ENCODE results near the gene ZNF846.
"Not testable (repeated sequence)": the region's sequence is repeated elsewhere in the genome, so short reads cannot be mapped to it uniquely, and the experiment has no call there.

Gene ZNF846

GRCh38 chr19:9782338-9782737, 13.8 kb upstream of the ZNF846 start:
- DNase-seq, result no peak

GRCh38 chr19:9757544-9758501, 10.7 kb downstream of the ZNF846 start:
- DNase-seq, result no peak

GRCh38 chr19:9752701-9753443, 15.7 kb downstream of the ZNF846 start:
- no peak for DNase-seq

GRCh38 chr19:9751446-9751845, 17.1 kb downstream of the ZNF846 start:
- no peak for DNase-seq

- no peak for DNase-seq
Observed at GRCh38 chr19:9741476-9742171, 26.9 kb downstream of the ZNF846 start.

GRCh38 chr19:9735986-9736385, 32.6 kb downstream of the ZNF846 start:
- no peak for DNase-seq

GRCh38 chr19:9730056-9730455, 38.5 kb downstream of the ZNF846 start:
- DNase-seq, result not testable (repeated sequence)

GRCh38 chr19:9729162-9729561, 39.4 kb downstream of the ZNF846 start:
- DNase-seq, result no peak

- DNase-seq, result no peak
Observed at GRCh38 chr19:9727644-9728043, 40.9 kb downstream of the ZNF846 start.

- DNase-seq, result not testable (repeated sequence)
Observed at GRCh38 chr19:9725508-9726201, 42.9 kb downstream of the ZNF846 start.

GRCh38 chr19:9724157-9724556, 44.4 kb downstream of the ZNF846 start:
- DNase-seq, result no peak

GRCh38 chr19:9721861-9722260, 46.7 kb downstream of the ZNF846 start:
- no peak for DNase-seq

GRCh38 chr19:9720541-9720940, 48.0 kb downstream of the ZNF846 start:
- DNase-seq, result no peak

GRCh38 chr19:9711815-9712214, 56.7 kb downstream of the ZNF846 start:
- no peak for DNase-seq

GRCh38 chr19:9709305-9709704, 59.2 kb downstream of the ZNF846 start:
- DNase-seq, result no peak

- DNase-seq, result no peak
Observed at GRCh38 chr19:9705836-9706235, 62.7 kb downstream of the ZNF846 start.

GRCh38 chr19:9702186-9702585, 66.4 kb downstream of the ZNF846 start:
- DNase-seq, result no peak
